H9 (cell line): Measurements from ENCODE around the gene LHFPL6. TPM values are rescaled to one million over a fixed set of nuclear protein-coding genes. Genes with fewer than 3 reads are reported as not detected.

Source experiments
- DNase-seq: peaks from one replicate; pipeline ENCODE4 v3.0.0-alpha.2; 2017
- H2AFZ ChIP-seq: one replicate; pipeline ENCODE4 v1.6.1; 2013; ENCODE audit warnings: mild to moderate bottlenecking, low read length, control low read depth, moderate library complexity
- H2AK5ac ChIP-seq: 2 replicates; pipeline ENCODE4 v1.6.1; 2013; ENCODE audit warnings: low read length, control low read depth, mixed read lengths; ENCODE audit not compliant: insufficient read length
- H2BK120ac ChIP-seq: one replicate; pipeline ENCODE4 v1.6.1; 2013; ENCODE audit warnings: low read depth, mild to moderate bottlenecking, low read length, control low read depth, inconsistent platforms; ENCODE audit not compliant: poor library complexity, severe bottlenecking
- H2BK12ac ChIP-seq: 2 replicates; pipeline ENCODE4 v1.6.1; 2013; ENCODE audit warnings: low read length, control low read depth, mixed read lengths, low read depth; ENCODE audit not compliant: insufficient read length
- H2BK15ac ChIP-seq: 2 replicates; pipeline ENCODE4 v1.6.1; 2013; ENCODE audit warnings: low read depth, low read length, control low read depth
- H2BK20ac ChIP-seq: one replicate; pipeline ENCODE4 v1.6.1; 2013; ENCODE audit warnings: low read depth, mild to moderate bottlenecking, low read length, control low read depth, inconsistent platforms; ENCODE audit not compliant: poor library complexity, severe bottlenecking
- H2BK5ac ChIP-seq: 2 replicates; pipeline ENCODE4 v1.6.1; 2013; ENCODE audit warnings: low read length, control low read depth, mixed read lengths; ENCODE audit not compliant: insufficient read length
- H3K14ac ChIP-seq: 2 replicates; pipeline ENCODE4 v1.6.1; 2013; ENCODE audit warnings: low read length, control low read depth; ENCODE audit not compliant: insufficient read depth
- H3K18ac ChIP-seq: 2 replicates; pipeline ENCODE4 v1.6.1; 2013; ENCODE audit warnings: low read depth, mild to moderate bottlenecking, mixed read lengths, low read length, control low read depth; ENCODE audit not compliant: insufficient read length
- H3K23ac ChIP-seq: 2 replicates; pipeline ENCODE4 v1.6.1; 2013; ENCODE audit warnings: low read length, control low read depth, mixed read lengths, low read depth; ENCODE audit not compliant: insufficient read length
- H3K23me2 ChIP-seq: 2 replicates; pipeline ENCODE4 v1.6.1; 2013; ENCODE audit warnings: low read depth, mild to moderate bottlenecking, mixed read lengths, low read length, control low read depth; ENCODE audit not compliant: insufficient read length, poor library complexity, severe bottlenecking
- H3K27ac ChIP-seq: 2 replicates; pipeline ENCODE4 v1.5.1; 2013; ENCODE audit warnings: low read length, control low read depth, mixed read lengths, low read depth; ENCODE audit not compliant: insufficient read length
- H3K27me3 ChIP-seq: 2 replicates; pipeline ENCODE4 v1.6.1; 2013; ENCODE audit warnings: low read length, control low read depth, inconsistent platforms; ENCODE audit not compliant: insufficient read depth
- H3K4ac ChIP-seq: 2 replicates; pipeline ENCODE4 v1.6.1; 2013; ENCODE audit warnings: low read depth, mild to moderate bottlenecking, control low read depth, inconsistent platforms, low read length, moderate library complexity
- H3K4me1 ChIP-seq: 2 replicates; pipeline ENCODE4 v1.6.1; 2013; ENCODE audit warnings: low read length, control low read depth, inconsistent platforms; ENCODE audit not compliant: insufficient read depth
- H3K4me2 ChIP-seq: 2 replicates; pipeline ENCODE4 v1.6.1; 2013; ENCODE audit warnings: low read length, control low read depth, mixed read lengths; ENCODE audit not compliant: insufficient read length, insufficient read depth
- H3K56ac ChIP-seq: 2 replicates; pipeline ENCODE4 v1.6.1; 2013; ENCODE audit warnings: low read depth, mild to moderate bottlenecking, mixed read lengths, low read length, control low read depth; ENCODE audit not compliant: insufficient read length
- H3K79me1 ChIP-seq: 2 replicates; pipeline ENCODE4 v1.6.1; 2013; ENCODE audit warnings: low read depth, mild to moderate bottlenecking, moderate library complexity, low read length, control low read depth, inconsistent platforms; ENCODE audit not compliant: insufficient read depth, poor library complexity, severe bottlenecking
- H3K79me2 ChIP-seq: 2 replicates; pipeline ENCODE4 v1.6.1; 2013; ENCODE audit warnings: low read length, control low read depth, inconsistent platforms; ENCODE audit not compliant: insufficient read depth
- H3K9ac ChIP-seq: 2 replicates; pipeline ENCODE4 v1.6.1; 2013; ENCODE audit warnings: low read length, control low read depth, mixed read lengths; ENCODE audit not compliant: insufficient read length; ENCODE audit errors: extremely low read depth
- H3K9me3 ChIP-seq: one replicate; pipeline ENCODE4 v1.6.1; 2013; ENCODE audit warnings: low read depth, low read length, inconsistent platforms; ENCODE audit not compliant: control insufficient read depth
- H3T11ph ChIP-seq: one replicate; pipeline ENCODE4 v1.6.1; 2013; ENCODE audit warnings: mild to moderate bottlenecking, low read length, control low read depth, inconsistent platforms
- H4K20me1 ChIP-seq: one replicate; pipeline ENCODE4 v1.6.1; 2013; ENCODE audit not compliant: control insufficient read depth, insufficient read length, insufficient read depth
- H4K5ac ChIP-seq: 2 replicates; pipeline ENCODE4 v1.6.1; 2013; ENCODE audit warnings: low read depth, mild to moderate bottlenecking, mixed read lengths, low read length, control low read depth; ENCODE audit not compliant: insufficient read length
- H4K8ac ChIP-seq: replicated peaks from 2 replicates; pipeline ENCODE4 v1.6.1; 2013; ENCODE audit warnings: low read length, control low read depth, mixed read lengths, low read depth; ENCODE audit not compliant: insufficient read length
- H4K91ac ChIP-seq: 2 replicates; pipeline ENCODE4 v1.6.1; 2013; ENCODE audit warnings: low read depth, mild to moderate bottlenecking, moderate library complexity, mixed read lengths, low read length, control low read depth; ENCODE audit not compliant: insufficient read length
- H3K27ac Mint-ChIP-seq, 3 experiments: 2 replicates in 2 of 3; 3 replicates in 1 of 3; pipeline ENCODE4 v1.8.0; 2020 to 2021; ENCODE audit warnings: mixed read lengths in 3 of 3, mild to moderate bottlenecking in 1 of 3, moderate library complexity in 1 of 3
- H3K27me3 Mint-ChIP-seq: 2 replicates; pipeline ENCODE4 v1.8.0; 2021; ENCODE audit warnings: low read depth, mild to moderate bottlenecking, moderate library complexity, mixed read lengths
- H3K36me3 Mint-ChIP-seq, 3 experiments: 2 replicates in 2 of 3; 3 replicates in 1 of 3; pipeline ENCODE4 v1.8.0; 2020 to 2021; ENCODE audit warnings: low read depth in 3 of 3, mixed read lengths in 3 of 3; ENCODE audit not compliant: insufficient read depth in 1 of 3
- H3K4me1 Mint-ChIP-seq, 2 experiments: 2 replicates each; pipeline ENCODE4 v1.8.0; 2020; ENCODE audit warnings: mixed read lengths in 2 of 2
- H3K4me3 Mint-ChIP-seq, 2 experiments: 2 replicates in 1 of 2; 3 replicates in 1 of 2; pipeline ENCODE4 v1.8.0; 2020 to 2021; ENCODE audit warnings: mild to moderate bottlenecking in 2 of 2, mixed read lengths in 2 of 2, moderate library complexity in 1 of 2
- H3K9me3 Mint-ChIP-seq, 2 experiments: 2 replicates in 1 of 2; 3 replicates in 1 of 2; pipeline ENCODE4 v1.8.0; 2020; ENCODE audit warnings: mild to moderate bottlenecking in 2 of 2, mixed read lengths in 2 of 2, moderate library complexity in 1 of 2
- CTCF ChIP-seq: fragments of 200-600 bp; sonication (generic); conservative IDR thresholded peaks from 3 replicates; pipeline ENCODE4 v1.8.0; 2021; ENCODE audit warnings: antibody characterized with exemption, mild to moderate bottlenecking
- WGBS: extraction: QIAGEN DNeasy Blood & Tissue Kit; methylation state at CpG from one replicate; pipeline ENCODE4 v1.1.7; 2013; ENCODE audit warnings: missing lambda C conversion rate, low lambda C conversion rate, mixed read lengths; ENCODE audit not compliant: insufficient read length; ENCODE audit errors: extremely low coverage; 5-methylcytosine and 5-hydroxymethylcytosine counted together
- total RNA-seq: library from RNA; stranded (reverse); gene quantifications from 2 replicates; pipeline ENCODE4 v1.2.1, GENCODE V29; 2021

Gene LHFPL6
- total RNA-seq, 1 experiment from 2014 or later = 3.5 TPM

- Histone ChIP-seq H3K4ac (no peak overlapping the region), H4K91ac (no peak overlapping the region), H3K9me3 (no peaks in the 10 kb centered on the region), H2BK12ac (no peak overlapping the region), H3K23me2 (no peaks in the 10 kb centered on the region), H3K27me3 (no peaks in the 10 kb centered on the region), H4K5ac (no peak overlapping the region), H3K27ac (no peak overlapping the region), H4K20me1 (no peaks in the 10 kb centered on the region), H3K79me2 (no peaks in the 10 kb centered on the region), H2BK15ac (no peak overlapping the region), H2BK5ac (no peak overlapping the region), H2BK20ac (no peak overlapping the region), H3K23ac (no peak overlapping the region), H3K79me1 (no peaks in the 10 kb centered on the region), H3K4me2 (no peak overlapping the region), H2BK120ac (no peak overlapping the region), H4K8ac (no peak overlapping the region), H3K4me1 (no peaks in the 10 kb centered on the region), H2AFZ (no peak overlapping the region), H3K56ac (no peak overlapping the region), H3K9ac (no peak overlapping the region), H3K14ac (no peak overlapping the region), H3K18ac (no peak overlapping the region), H3T11ph (no peak overlapping the region), H2AK5ac (no peak overlapping the region)
- Mint-ChIP-seq H3K9me3 (peaks cover 0 to 2% of the 10 kb centered on the region in 2 experiments; a peak in 1 of 5 replicates), H3K27me3 (peaks cover 2% of the 10 kb centered on the region; the same call in 1 of the 2 replicates), H3K4me1 (peaks cover 0 to under 1% of the 10 kb centered on the region in 2 experiments; a peak in 1 of 4 replicates), H3K27ac (no peak overlapping the region), H3K4me3 (no peak overlapping the region), H3K36me3 (no peaks in the 10 kb centered on the region)
- no peak for DNase-seq
- no peak for TF ChIP-seq CTCF
- WGBS = no CpG with 5 or more reads among the region's 4 CpGs
Measured at GRCh38 chr13:39446865-39447264, 156.1 kb downstream of the LHFPL6 start.
